B cell (primary cell): ENCODE data around the gene RBBP8NL. TPM values are rescaled to one million over a fixed set of nuclear protein-coding genes. Genes with fewer than 3 reads are reported as not detected.

Source experiments
- ATAC-seq: fragments of 200-7000 bp; cut with Tn5 transposase; one replicate; pipeline ENCODE4 v1.10.0; 2021; ENCODE audit warnings: low read depth, mild to moderate bottlenecking, moderate number of reproducible peaks, moderate library complexity
- CTCF ChIA-PET: fragments of 350-600 bp; sonication (Branson Sonifier 250); formaldehyde crosslinking; loops from one replicate; lab custom pipeline; 2021; ENCODE audit warnings: antibody characterized with exemption, inconsistent platforms; lab: Charles Lee
- POLR2A ChIA-PET: fragments of 350-600 bp; sonication (Branson Sonifier 250); formaldehyde crosslinking; loops from one replicate; lab custom pipeline; 2021; ENCODE audit warnings: antibody characterized with exemption; lab: Charles Lee
- DNase-seq: peaks from one replicate; pipeline ENCODE4 v3.0.0; 2013
- H2AFZ ChIP-seq: 2 replicates; pipeline ENCODE4 v1.6.1; 2012; ENCODE audit warnings: mild to moderate bottlenecking, low read depth, low read length; ENCODE audit not compliant: insufficient read depth, poor library complexity, severe bottlenecking
- H3K27ac ChIP-seq, 2 donors: 1 replicate in 1 of 2; 2 replicates in 1 of 2; pipeline ENCODE4 v1.5.1; 2012 to 2013; ENCODE audit warnings: low read length in 2 of 2, mild to moderate bottlenecking in 2 of 2, moderate library complexity in 1 of 2
- H3K27me3 ChIP-seq, 4 experiments: fragments of 200-600 bp in 1 of 4; sonication (generic) in 1 of 4; replicated peaks in 1 of 4; 1 replicate in 2 of 4; 2 replicates in 2 of 4; pipeline versions ENCODE4 v1.6.1 to v1.7.0; 2013 to 2016; ENCODE audit warnings: low read length in 3 of 4, mild to moderate bottlenecking in 2 of 4, mixed read lengths in 1 of 4, moderate library complexity in 1 of 4; ENCODE audit not compliant: insufficient read depth in 4 of 4, control insufficient read depth in 3 of 4; ENCODE audit errors: control extremely low read depth in 1 of 4
- H3K36me3 ChIP-seq, 2 experiments: replicated peaks in 1 of 2; 1 replicate in 1 of 2; 2 replicates in 1 of 2; pipeline versions ENCODE4 v1.6.1 to v1.7.1; 2013; ENCODE audit warnings: low read length in 1 of 2; ENCODE audit not compliant: insufficient read depth in 2 of 2, control insufficient read depth in 1 of 2; ENCODE audit errors: control extremely low read depth in 1 of 2, extremely low read depth in 1 of 2
- H3K4me1 ChIP-seq, 2 donors: fragments of 200-600 bp in 1 of 2; sonication (generic) in 1 of 2; 1 replicate in 1 of 2; 2 replicates in 1 of 2; pipeline versions ENCODE4 v1.5.1 to v1.6.1; 2013 to 2017; ENCODE audit warnings: low read length in 2 of 2; ENCODE audit not compliant: control insufficient read depth in 2 of 2, insufficient read depth in 2 of 2
- H3K4me2 ChIP-seq: replicated peaks from 2 replicates; pipeline ENCODE3; 2012; ENCODE audit warnings: mild to moderate bottlenecking, low read depth, low read length; ENCODE audit not compliant: poor library complexity, severe bottlenecking
- H3K4me3 ChIP-seq, 5 experiments: fragments of 200-600 bp in 1 of 5; sonication (generic) in 1 of 5; 1 replicate in 3 of 5; 2 replicates in 2 of 5; pipeline versions ENCODE4 v1.5.1 to v1.7.0; 2011 to 2016; ENCODE audit warnings: low read length in 4 of 5, mild to moderate bottlenecking in 4 of 5, low read depth in 2 of 5, control low read depth in 1 of 5, moderate library complexity in 1 of 5; ENCODE audit not compliant: insufficient read depth in 1 of 5; ENCODE audit errors: control extremely low read depth in 1 of 5, extremely low read depth in 1 of 5
- H3K79me2 ChIP-seq: fragments of 200-600 bp; sonication (generic); one replicate; pipeline ENCODE4 v1.6.0; 2016; ENCODE audit warnings: low read length; ENCODE audit not compliant: control insufficient read depth, insufficient read depth
- H3K9ac ChIP-seq: fragments of 200-600 bp; sonication (generic); 2 replicates; pipeline ENCODE4 v1.6.1; 2017; ENCODE audit warnings: mild to moderate bottlenecking, low read length, moderate library complexity
- H3K9me3 ChIP-seq, 3 donors: one replicate each; pipeline versions ENCODE4 v1.6.1 to v1.7.1; 2013; ENCODE audit warnings: low read length in 2 of 3; ENCODE audit not compliant: control insufficient read depth in 2 of 3, insufficient read depth in 1 of 3; ENCODE audit errors: control extremely low read depth in 1 of 3
- H4K20me1 ChIP-seq: 2 replicates; pipeline ENCODE4 v1.6.0; 2012; ENCODE audit warnings: mild to moderate bottlenecking, low read length; ENCODE audit not compliant: insufficient read depth, control insufficient read depth, poor library complexity, severe bottlenecking
- H3K27ac Mint-ChIP-seq: one replicate; pipeline ENCODE4 v1.8.0; 2021; ENCODE audit warnings: mixed read lengths
- H3K27me3 Mint-ChIP-seq: one replicate; pipeline ENCODE4 v1.8.0; 2021; ENCODE audit warnings: mixed read lengths
- H3K4me1 Mint-ChIP-seq: one replicate; pipeline ENCODE4 v1.8.0; 2021; ENCODE audit warnings: mixed read lengths
- H3K4me3 Mint-ChIP-seq: one replicate; pipeline ENCODE4 v1.8.0; 2021; ENCODE audit warnings: mixed read lengths
- H3K9me3 Mint-ChIP-seq: one replicate; pipeline ENCODE4 v1.8.0; 2022; ENCODE audit warnings: mixed read lengths; ENCODE audit not compliant: insufficient read depth
- CTCF ChIP-seq: fragments of 200-600 bp; IDR thresholded peaks from one replicate; pipeline ENCODE4 v1.8.0; 2022; ENCODE audit warnings: antibody characterized with exemption, mild to moderate bottlenecking
- EZH2 ChIP-seq: IDR thresholded peaks from 2 replicates; pipeline ENCODE4 v1.6.1; 2012; ENCODE audit warnings: borderline replicate concordance, low read depth, mild to moderate bottlenecking, moderate library complexity, low read length; ENCODE audit not compliant: insufficient read depth, poor library complexity, severe bottlenecking
- WGBS: methylation state at CpG from one replicate; pipeline ENCODE4 v1.1.5; 2013; ENCODE audit warnings: missing lambda C conversion rate; ENCODE audit not compliant: insufficient coverage; 5-methylcytosine and 5-hydroxymethylcytosine counted together
- intact Hi-C: fragments of 100-400 bp; cut with micrococcal nuclease; formaldehyde crosslinking; loops from one replicate; pipeline ENCODE4 v1.10.0; 2022
- polyA plus RNA-seq: library from polyadenylated mRNA; depleted of rRNA; stranded (reverse); fragments of >200 nt; gene quantifications from 2 replicates; pipeline ENCODE4 v1.2.3, GENCODE V29; 2012
- total RNA-seq, 2 donors: library from RNA; stranded (reverse); fragments of 120-200 nt in 1 of 2; gene quantifications; 1 replicate in 1 of 2; 2 replicates in 1 of 2; pipeline versions ENCODE4 v1.2.3 to v1.2.4, GENCODE V29; 2013 to 2022

The RBBP8NL gene
- total and polyA plus RNA-seq, 2 donors (not counting 1 experiment from before 2014, with no cell fraction given), result not detected

GRCh38 chr20:62410746-62411478, 16.4 kb downstream of the RBBP8NL start:
- no peak overlapping the region for H3K4me3 Mint-ChIP-seq
- DNase-seq, result no peak

More at GRCh38 chr20:62410746-62411478, 16.4 kb downstream of the RBBP8NL start:
- Histone ChIP-seq H3K79me2 (peaks cover 9% of the 10 kb centered on the region), H3K4me3 (no peak overlapping the region), H3K27ac (no peak overlapping the region), H3K27me3 (peaks cover 0 to 3% (median 0%) of the 10 kb centered on the region in 4 experiments), H4K20me1 (peaks cover 7% of the 10 kb centered on the region), H3K9ac (no peak overlapping the region), H2AFZ (peak overlapping the region; percentile 66), H3K4me2 (peak overlapping the region; percentile 60), H3K36me3 (no peaks in the 10 kb centered on the region), H3K4me1 (peaks cover 24 to 33% of the 10 kb centered on the region in 2 donors), H3K9me3 (no peaks in the 10 kb centered on the region)
- peaks cover 15% of the 10 kb centered on the region for H3K4me1 Mint-ChIP-seq
- no peak for ATAC-seq
- no peaks in the 10 kb centered on the region for H3K27me3 Mint-ChIP-seq
- CTCF ChIA-PET, result interaction anchor here (2.2 kb wide), 2 partner anchors 25 to 206 kb away, joined by 7 to 11 read pairs; partner anchors contain the start of gene RPS21
- intact Hi-C loops, result no loop called here
- 89% methylated on average over 14 of the region's 19 CpGs for WGBS
- no peaks in the 10 kb centered on the region for H3K9me3 Mint-ChIP-seq
- TF ChIP-seq EZH2 (no peak), CTCF (no peak)
- POLR2A ChIA-PET, result interaction anchor here (2.8 kb wide), 1 partner anchor 24 kb away, joined by 7 read pairs; the partner anchor contains the start of gene RPS21
- no peak overlapping the region for H3K27ac Mint-ChIP-seq
